HL-60 (cell line): ENCODE results near the gene DTNBP1.

ENCODE experiments used
- DNase-seq, 2 experiments: peaks; one replicate each; pipeline ENCODE4 v3.0.0-alpha.2; 2010 to 2020; ENCODE audit warnings: low read depth in 1 of 2, low spot score in 1 of 2
- H3K27ac ChIP-seq: fragments of 250-450 bp; sonication (Bioruptor Pico); replicated peaks from 2 replicates; pipeline ENCODE4 v1.5.1; 2020; ENCODE audit warnings: mild to moderate bottlenecking, moderate library complexity
- H3K27me3 ChIP-seq: fragments of 250-450 bp; sonication (Bioruptor Pico); 2 replicates; pipeline ENCODE4 v1.5.1; 2021; ENCODE audit warnings: mild to moderate bottlenecking, moderate library complexity; ENCODE audit not compliant: insufficient read depth, poor library complexity, severe bottlenecking
- H3K4me3 ChIP-seq: replicated peaks from 2 replicates; pipeline ENCODE4 v1.5.1; 2011; ENCODE audit warnings: mild to moderate bottlenecking, control low read depth, low read length; ENCODE audit not compliant: insufficient read depth
- CTCF ChIP-seq: IDR thresholded peaks from one replicate; pipeline ENCODE4 v1.5.1; 2011; ENCODE audit warnings: low read length, control low read depth, inconsistent platforms; ENCODE audit not compliant: insufficient read depth
- GABPA ChIP-seq: IDR thresholded peaks from 2 replicates; pipeline ENCODE4 v1.6.1; 2012; ENCODE audit warnings: low read depth
- POLR2AphosphoS5 ChIP-seq: IDR thresholded peaks from 2 replicates; pipeline ENCODE4 v1.6.1; 2012; ENCODE audit warnings: low read depth
- REST ChIP-seq: IDR thresholded peaks from 2 replicates; pipeline ENCODE4 v1.6.1; 2012; ENCODE audit warnings: low read depth; ENCODE audit not compliant: insufficient replicate concordance
- SPI1 ChIP-seq: IDR thresholded peaks from 2 replicates; pipeline ENCODE4 v1.6.1; 2012; ENCODE audit warnings: low read depth, mild to moderate bottlenecking, borderline replicate concordance

The DTNBP1 gene

GRCh38 chr6:15619330-15619729 lies 43.5 kb downstream of the DTNBP1 start:
- no peak overlapping the region for H3K27ac ChIP-seq
- H3K27me3 ChIP-seq: no peaks in the 10 kb centered on the region
- no peak for TF ChIP-seq REST
- TF ChIP-seq POLR2AphosphoS5: no peak
- TF ChIP-seq SPI1: no peak
- no peak for TF ChIP-seq GABPA
- no peak for TF ChIP-seq CTCF
- no peak overlapping the region for H3K4me3 ChIP-seq
- DNase-seq: no peak

GRCh38 chr6:15618685-15619084 lies 44.1 kb downstream of the DTNBP1 start:
- no peak for TF ChIP-seq POLR2AphosphoS5
- TF ChIP-seq SPI1: no peak
- TF ChIP-seq GABPA: no peak
- no peak for TF ChIP-seq REST
- H3K27ac ChIP-seq: no peak overlapping the region
- no peak overlapping the region for H3K4me3 ChIP-seq
- H3K27me3 ChIP-seq: no peaks in the 10 kb centered on the region
- DNase-seq: no peak

- TF ChIP-seq POLR2AphosphoS5: no peak
- TF ChIP-seq GABPA: no peak
- TF ChIP-seq CTCF: no peak
- no peak for TF ChIP-seq SPI1
- TF ChIP-seq REST: no peak
- Histone ChIP-seq H3K4me3 (no peak overlapping the region), H3K27me3 (no peaks in the 10 kb centered on the region), H3K27ac (no peak overlapping the region)
- no peak for DNase-seq
Measured at GRCh38 chr6:15616261-15616660, 46.6 kb downstream of the DTNBP1 start.

- TF ChIP-seq POLR2AphosphoS5: no peak
- TF ChIP-seq CTCF: no peak
- TF ChIP-seq SPI1: no peak
- no peak for TF ChIP-seq REST
- no peak for TF ChIP-seq GABPA
Measured at GRCh38 chr6:15615802-15616201, 47.0 kb downstream of the DTNBP1 start.

More at GRCh38 chr6:15615802-15616201, 47.0 kb downstream of the DTNBP1 start:
- DNase-seq: peak in 1 of 2 experiments; percentile 8
- no peak overlapping the region for H3K27ac ChIP-seq
- no peak overlapping the region for H3K4me3 ChIP-seq
- no peaks in the 10 kb centered on the region for H3K27me3 ChIP-seq
